Activated CD4-positive, alpha-beta T cell treated with anti-CD3 and anti-CD28 coated beads, Interleukin-2, Interleukin-4, amounts not matched to agents 100 ng/mL and 50 ng/mL, durations not matched to agents 16 hours and 8 hours (primary cell): Measurements from ENCODE around the gene IL32.

Source experiments
- DNase-seq: peaks from one replicate; pipeline ENCODE4 v3.0.0-alpha.2; 2020; ENCODE audit warnings: low spot score

Gene IL32

GRCh38 chr16:3115561-3115960 is 50.1 kb downstream of the IL32 start:
- no peak for DNase-seq

- no peak for DNase-seq
Observed at GRCh38 chr16:3118204-3118790, 52.9 kb downstream of the IL32 start.

- DNase-seq = no peak
Observed at GRCh38 chr16:3118846-3119245, 53.4 kb downstream of the IL32 start.
